C4-2B (cell line): ENCODE measurements around the gene GAREM2.

Source experiments
- ZFX ChIP-seq: fragments of 450-650 bp; IDR thresholded peaks from 2 replicates; pipeline ENCODE4 v1.6.1; 2017
- TF ChIP-seq, protein P1 (sequence below): fragments of 450-650 bp; conservative IDR thresholded peaks from 2 replicates; pipeline ENCODE4 v1.5.1; 2017; ENCODE audit warnings: mild to moderate bottlenecking

DNA sequence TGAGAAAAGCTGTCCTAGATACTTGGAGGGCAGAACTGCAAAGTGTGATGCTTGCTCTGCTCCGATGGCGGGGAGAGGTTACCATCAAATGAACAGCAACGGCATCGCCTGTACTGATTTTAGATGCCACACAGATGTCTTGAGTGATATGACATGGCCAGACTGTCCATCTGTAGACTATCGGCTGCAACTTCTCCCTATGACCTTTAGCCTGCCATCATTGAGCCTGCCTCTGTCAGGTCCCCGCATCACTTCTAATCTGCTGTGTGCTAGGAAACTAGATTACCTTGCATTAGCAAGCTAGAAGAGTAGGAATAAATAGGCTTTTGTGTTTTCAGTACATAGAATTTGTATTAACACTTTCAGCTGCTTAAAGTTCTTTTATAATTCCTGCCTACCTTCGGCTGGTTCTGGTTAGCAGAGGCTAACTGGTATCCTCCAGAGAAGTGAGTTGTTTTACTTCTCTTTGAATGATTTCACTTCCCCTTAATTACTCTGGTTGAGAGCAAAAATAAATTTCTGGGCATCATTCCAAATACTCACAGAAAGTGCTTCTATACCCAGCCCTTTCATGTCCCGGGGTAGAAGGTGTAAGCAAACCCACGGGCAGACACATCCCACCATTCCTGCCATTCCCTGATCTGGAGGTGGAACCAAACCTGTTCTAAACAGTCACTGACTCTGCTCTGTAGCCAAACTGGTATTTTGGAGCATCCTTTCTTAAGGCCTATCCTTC lies 24.0 kb downstream of the GAREM2 start:
- TF ChIP-seq, protein P1, sequence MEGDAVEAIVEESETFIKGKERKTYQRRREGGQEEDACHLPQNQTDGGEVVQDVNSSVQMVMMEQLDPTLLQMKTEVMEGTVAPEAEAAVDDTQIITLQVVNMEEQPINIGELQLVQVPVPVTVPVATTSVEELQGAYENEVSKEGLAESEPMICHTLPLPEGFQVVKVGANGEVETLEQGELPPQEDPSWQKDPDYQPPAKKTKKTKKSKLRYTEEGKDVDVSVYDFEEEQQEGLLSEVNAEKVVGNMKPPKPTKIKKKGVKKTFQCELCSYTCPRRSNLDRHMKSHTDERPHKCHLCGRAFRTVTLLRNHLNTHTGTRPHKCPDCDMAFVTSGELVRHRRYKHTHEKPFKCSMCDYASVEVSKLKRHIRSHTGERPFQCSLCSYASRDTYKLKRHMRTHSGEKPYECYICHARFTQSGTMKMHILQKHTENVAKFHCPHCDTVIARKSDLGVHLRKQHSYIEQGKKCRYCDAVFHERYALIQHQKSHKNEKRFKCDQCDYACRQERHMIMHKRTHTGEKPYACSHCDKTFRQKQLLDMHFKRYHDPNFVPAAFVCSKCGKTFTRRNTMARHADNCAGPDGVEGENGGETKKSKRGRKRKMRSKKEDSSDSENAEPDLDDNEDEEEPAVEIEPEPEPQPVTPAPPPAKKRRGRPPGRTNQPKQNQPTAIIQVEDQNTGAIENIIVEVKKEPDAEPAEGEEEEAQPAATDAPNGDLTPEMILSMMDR, result no peak
- TF ChIP-seq ZFX, result no peak
